ENCODE results near the gene BEX5. TPM values are rescaled to one million over a fixed set of nuclear protein-coding genes. Genes with fewer than 3 reads are reported as not detected.

The BEX5 gene
- total RNA-seq, 2 donors from 2014 or later: 2.6 to 5.2 TPM

- Histone ChIP-seq H3K27ac (no peak overlapping the region), H3K4me3 (no peak overlapping the region), H3K4me1 (ENCODE audit: control insufficient read depth in 1 of 2, low read depth in 2 of 2) (no peaks in the 10 kb centered on the region), H3K9me3 (no peaks in the 10 kb centered on the region), H3K27me3 (replicated peaks; ENCODE audit: insufficient read depth) (no peaks in the 10 kb centered on the region), H3K36me3 (no peaks in the 10 kb centered on the region)
- ATAC-seq (ENCODE audit: insufficient number of reproducible peaks, low FRiP score, low read depth) (no peak), DNase-seq (ENCODE audit: low spot score) (no peak)
- TF ChIP-seq, protein P1, sequence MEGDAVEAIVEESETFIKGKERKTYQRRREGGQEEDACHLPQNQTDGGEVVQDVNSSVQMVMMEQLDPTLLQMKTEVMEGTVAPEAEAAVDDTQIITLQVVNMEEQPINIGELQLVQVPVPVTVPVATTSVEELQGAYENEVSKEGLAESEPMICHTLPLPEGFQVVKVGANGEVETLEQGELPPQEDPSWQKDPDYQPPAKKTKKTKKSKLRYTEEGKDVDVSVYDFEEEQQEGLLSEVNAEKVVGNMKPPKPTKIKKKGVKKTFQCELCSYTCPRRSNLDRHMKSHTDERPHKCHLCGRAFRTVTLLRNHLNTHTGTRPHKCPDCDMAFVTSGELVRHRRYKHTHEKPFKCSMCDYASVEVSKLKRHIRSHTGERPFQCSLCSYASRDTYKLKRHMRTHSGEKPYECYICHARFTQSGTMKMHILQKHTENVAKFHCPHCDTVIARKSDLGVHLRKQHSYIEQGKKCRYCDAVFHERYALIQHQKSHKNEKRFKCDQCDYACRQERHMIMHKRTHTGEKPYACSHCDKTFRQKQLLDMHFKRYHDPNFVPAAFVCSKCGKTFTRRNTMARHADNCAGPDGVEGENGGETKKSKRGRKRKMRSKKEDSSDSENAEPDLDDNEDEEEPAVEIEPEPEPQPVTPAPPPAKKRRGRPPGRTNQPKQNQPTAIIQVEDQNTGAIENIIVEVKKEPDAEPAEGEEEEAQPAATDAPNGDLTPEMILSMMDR (IDR thresholded peaks at IDR 0.05): no peak
Observed at GRCh38 chrX:102115748-102116147, 40.0 kb downstream of the BEX5 start.

DNA sequence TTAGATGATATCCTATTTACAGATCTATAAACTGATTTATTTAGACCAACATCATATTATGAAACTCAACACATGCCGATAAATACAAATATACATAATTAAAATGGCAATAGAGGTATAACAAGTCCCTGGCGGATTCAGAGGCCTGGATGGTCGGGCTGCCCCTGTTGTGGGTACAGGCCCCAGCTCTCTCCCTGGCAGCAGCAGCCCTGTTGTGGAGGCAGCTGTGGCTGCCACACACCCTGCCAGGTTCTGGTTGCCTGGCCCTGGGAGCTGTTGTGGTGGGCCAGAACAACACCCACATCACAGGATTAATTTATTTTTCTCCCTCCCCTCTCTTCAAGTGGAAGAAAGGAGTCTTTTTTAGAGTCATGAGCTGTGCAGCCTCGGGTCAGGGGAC lies 42.4 kb downstream of the BEX5 start:
- H3K36me3 ChIP-seq: no peaks in the 10 kb centered on the region
- no peaks in the 10 kb centered on the region for H3K4me1 ChIP-seq (ENCODE audit: control insufficient read depth in 1 of 2, low read depth in 2 of 2)
- ATAC-seq (ENCODE audit: insufficient number of reproducible peaks, low FRiP score, low read depth): no peak
- no peak for DNase-seq (ENCODE audit: low spot score)
- TF ChIP-seq, protein P1 (IDR thresholded peaks at IDR 0.05): no peak
- H3K9me3 ChIP-seq: no peaks in the 10 kb centered on the region
- H3K27me3 ChIP-seq (replicated peaks; ENCODE audit: insufficient read depth): no peaks in the 10 kb centered on the region
- H3K27ac ChIP-seq: no peak overlapping the region
- H3K4me3 ChIP-seq: no peak overlapping the region

Other genes with a start within 250 kb of the BEX5 start
- 10 to 100 TPM; 14.9 to 15.2 TPM for gene ZMAT1, start 223.9 kb downstream of the BEX5 start, total RNA-seq
- gene TCEAL2, start 30.3 kb downstream of the BEX5 start, total RNA-seq: 10 to 100 TPM; 10.3 to 36.4 TPM
- gene TCEAL6, start 13.5 kb downstream of the BEX5 start, total RNA-seq: 1 to 10 TPM in 1 of 2 donors, not detected in 1; 1.9 TPM
- gene TCP11X1, start 59.3 kb upstream of the BEX5 start, total RNA-seq: not detected
- not detected for gene NXF2, start 91.2 kb upstream of the BEX5 start, total RNA-seq

All from thoracic aorta (tissue), 2 donors.